Measurements from ENCODE around the gene TXNL1.

Gene TXNL1

DNA sequence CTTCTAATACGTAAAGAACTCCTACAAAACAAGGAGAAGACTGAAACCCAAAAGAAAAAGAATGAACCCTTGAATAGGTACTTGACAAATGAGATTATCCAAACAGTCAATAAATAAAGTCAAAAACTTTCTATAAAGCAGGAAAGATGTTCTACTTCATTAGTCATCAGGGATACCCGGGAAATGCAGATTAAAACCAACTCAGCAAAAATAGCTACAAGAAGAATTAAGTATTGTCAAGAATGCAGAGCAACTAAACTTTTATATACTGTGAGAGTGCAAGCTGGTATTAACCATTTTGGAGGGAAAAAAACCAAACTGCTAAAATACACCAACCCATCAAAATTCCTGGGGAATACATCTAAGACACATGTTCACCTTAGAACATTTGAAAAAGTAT lies 10.4 kb downstream of the TXNL1 start:
- no peak overlapping the region for H3K27ac ChIP-seq (replicated peaks)
- TF ChIP-seq, protein P1, sequence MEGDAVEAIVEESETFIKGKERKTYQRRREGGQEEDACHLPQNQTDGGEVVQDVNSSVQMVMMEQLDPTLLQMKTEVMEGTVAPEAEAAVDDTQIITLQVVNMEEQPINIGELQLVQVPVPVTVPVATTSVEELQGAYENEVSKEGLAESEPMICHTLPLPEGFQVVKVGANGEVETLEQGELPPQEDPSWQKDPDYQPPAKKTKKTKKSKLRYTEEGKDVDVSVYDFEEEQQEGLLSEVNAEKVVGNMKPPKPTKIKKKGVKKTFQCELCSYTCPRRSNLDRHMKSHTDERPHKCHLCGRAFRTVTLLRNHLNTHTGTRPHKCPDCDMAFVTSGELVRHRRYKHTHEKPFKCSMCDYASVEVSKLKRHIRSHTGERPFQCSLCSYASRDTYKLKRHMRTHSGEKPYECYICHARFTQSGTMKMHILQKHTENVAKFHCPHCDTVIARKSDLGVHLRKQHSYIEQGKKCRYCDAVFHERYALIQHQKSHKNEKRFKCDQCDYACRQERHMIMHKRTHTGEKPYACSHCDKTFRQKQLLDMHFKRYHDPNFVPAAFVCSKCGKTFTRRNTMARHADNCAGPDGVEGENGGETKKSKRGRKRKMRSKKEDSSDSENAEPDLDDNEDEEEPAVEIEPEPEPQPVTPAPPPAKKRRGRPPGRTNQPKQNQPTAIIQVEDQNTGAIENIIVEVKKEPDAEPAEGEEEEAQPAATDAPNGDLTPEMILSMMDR (IDR thresholded peaks at IDR 0.05; ENCODE audit: insufficient read depth, low read length), result no peak
- TF ChIP-seq POLR2AphosphoS5 (IDR thresholded peaks at IDR 0.05; ENCODE audit: low read depth) (no peak), GABPA (IDR thresholded peaks at IDR 0.05; ENCODE audit: low read depth) (no peak), SPI1 (IDR thresholded peaks at IDR 0.05; ENCODE audit: borderline replicate concordance, low read depth) (no peak)
- TF ChIP-seq, protein P2, sequence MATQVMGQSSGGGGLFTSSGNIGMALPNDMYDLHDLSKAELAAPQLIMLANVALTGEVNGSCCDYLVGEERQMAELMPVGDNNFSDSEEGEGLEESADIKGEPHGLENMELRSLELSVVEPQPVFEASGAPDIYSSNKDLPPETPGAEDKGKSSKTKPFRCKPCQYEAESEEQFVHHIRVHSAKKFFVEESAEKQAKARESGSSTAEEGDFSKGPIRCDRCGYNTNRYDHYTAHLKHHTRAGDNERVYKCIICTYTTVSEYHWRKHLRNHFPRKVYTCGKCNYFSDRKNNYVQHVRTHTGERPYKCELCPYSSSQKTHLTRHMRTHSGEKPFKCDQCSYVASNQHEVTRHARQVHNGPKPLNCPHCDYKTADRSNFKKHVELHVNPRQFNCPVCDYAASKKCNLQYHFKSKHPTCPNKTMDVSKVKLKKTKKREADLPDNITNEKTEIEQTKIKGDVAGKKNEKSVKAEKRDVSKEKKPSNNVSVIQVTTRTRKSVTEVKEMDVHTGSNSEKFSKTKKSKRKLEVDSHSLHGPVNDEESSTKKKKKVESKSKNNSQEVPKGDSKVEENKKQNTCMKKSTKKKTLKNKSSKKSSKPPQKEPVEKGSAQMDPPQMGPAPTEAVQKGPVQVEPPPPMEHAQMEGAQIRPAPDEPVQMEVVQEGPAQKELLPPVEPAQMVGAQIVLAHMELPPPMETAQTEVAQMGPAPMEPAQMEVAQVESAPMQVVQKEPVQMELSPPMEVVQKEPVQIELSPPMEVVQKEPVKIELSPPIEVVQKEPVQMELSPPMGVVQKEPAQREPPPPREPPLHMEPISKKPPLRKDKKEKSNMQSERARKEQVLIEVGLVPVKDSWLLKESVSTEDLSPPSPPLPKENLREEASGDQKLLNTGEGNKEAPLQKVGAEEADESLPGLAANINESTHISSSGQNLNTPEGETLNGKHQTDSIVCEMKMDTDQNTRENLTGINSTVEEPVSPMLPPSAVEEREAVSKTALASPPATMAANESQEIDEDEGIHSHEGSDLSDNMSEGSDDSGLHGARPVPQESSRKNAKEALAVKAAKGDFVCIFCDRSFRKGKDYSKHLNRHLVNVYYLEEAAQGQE (IDR thresholded peaks at IDR 0.05; ENCODE audit: insufficient replicate concordance, low read depth), result no peak
- no peak for DNase-seq (ENCODE audit: low read depth in 1 of 2, low spot score in 1 of 2)
- no peak overlapping the region for H3K4me3 ChIP-seq (replicated peaks; ENCODE audit: insufficient read depth, low read length)
- no peaks in the 10 kb centered on the region for H3K27me3 ChIP-seq (ENCODE audit: insufficient read depth, poor library complexity, severe bottlenecking)

DNA sequence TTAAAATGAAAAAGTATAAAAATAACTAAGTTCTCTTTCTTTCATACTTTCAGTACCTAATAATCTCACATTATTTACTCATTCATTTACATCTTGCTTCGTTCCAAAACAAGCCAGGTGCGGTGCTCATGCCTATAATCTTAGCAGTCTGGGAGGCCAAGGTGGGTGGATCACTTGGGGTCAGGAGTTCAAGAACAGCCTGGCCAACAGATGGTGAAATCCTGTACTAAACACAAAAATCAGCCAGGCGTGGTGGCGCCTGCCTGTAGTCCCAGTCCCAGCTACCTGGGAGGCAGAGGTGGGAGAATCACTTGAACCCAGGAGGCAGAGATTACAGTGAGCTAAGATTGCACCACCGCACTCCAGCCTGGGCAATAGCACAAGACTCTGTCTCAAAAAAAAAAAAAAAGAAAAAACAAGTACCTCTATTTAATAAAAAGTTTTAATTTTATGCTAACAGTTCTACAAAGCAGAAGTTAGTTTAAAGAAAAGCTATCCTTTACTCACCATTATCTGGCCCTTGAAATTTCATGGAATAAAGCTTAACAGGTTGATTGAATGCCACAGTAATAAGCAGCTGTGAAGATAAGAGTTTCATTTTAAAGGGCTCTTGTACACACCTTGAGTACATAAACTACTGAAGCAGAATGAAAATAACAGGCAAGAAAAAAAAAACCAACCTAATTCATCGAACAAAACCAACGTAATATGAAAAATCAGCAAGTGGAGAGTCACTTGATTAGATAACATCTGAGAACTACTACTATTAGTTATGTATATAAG lies 22.5 kb downstream of the TXNL1 start:
- Histone ChIP-seq H3K27me3 (ENCODE audit: insufficient read depth, poor library complexity, severe bottlenecking) (no peaks in the 10 kb centered on the region), H3K27ac (replicated peaks) (no peak overlapping the region), H3K4me3 (replicated peaks; ENCODE audit: insufficient read depth, low read length) (no peak overlapping the region)
- no peak for DNase-seq (ENCODE audit: low read depth in 1 of 2, low spot score in 1 of 2)
- TF ChIP-seq, protein P2 (IDR thresholded peaks at IDR 0.05; ENCODE audit: insufficient replicate concordance, low read depth), result no peak
- TF ChIP-seq, protein P1 (IDR thresholded peaks at IDR 0.05; ENCODE audit: insufficient read depth, low read length), result no peak
- TF ChIP-seq POLR2AphosphoS5 (IDR thresholded peaks at IDR 0.05; ENCODE audit: low read depth) (no peak), GABPA (IDR thresholded peaks at IDR 0.05; ENCODE audit: low read depth) (no peak), SPI1 (IDR thresholded peaks at IDR 0.05; ENCODE audit: borderline replicate concordance, low read depth) (no peak)

DNA sequence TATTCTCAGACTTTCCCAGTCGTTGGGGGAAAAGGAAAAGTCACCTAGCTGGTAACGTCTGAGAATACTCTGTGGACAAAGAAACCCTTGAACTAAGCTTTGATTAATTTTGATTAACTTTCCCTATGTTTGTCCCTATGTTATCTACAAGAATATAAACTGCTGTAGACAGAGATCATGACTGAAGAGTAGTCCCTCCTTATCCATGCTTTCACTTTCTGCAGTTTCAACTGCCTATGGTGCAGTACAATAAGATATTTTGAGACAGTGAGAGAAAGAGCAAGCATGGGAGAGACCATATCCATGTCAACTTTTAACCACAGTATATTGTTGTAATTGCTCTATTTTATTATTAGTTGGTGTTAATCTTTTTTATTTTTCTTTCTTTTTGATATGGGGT lies 31.8 kb downstream of the TXNL1 start:
- no peak for DNase-seq (ENCODE audit: low read depth in 1 of 2, low spot score in 1 of 2)
- no peak overlapping the region for H3K27ac ChIP-seq (replicated peaks)
- TF ChIP-seq SPI1 (IDR thresholded peaks at IDR 0.05; ENCODE audit: borderline replicate concordance, low read depth) (no peak), GABPA (IDR thresholded peaks at IDR 0.05; ENCODE audit: low read depth) (no peak), POLR2AphosphoS5 (IDR thresholded peaks at IDR 0.05; ENCODE audit: low read depth) (no peak)
- TF ChIP-seq, protein P1 (IDR thresholded peaks at IDR 0.05; ENCODE audit: insufficient read depth, low read length), result no peak
- TF ChIP-seq, protein P2 (IDR thresholded peaks at IDR 0.05; ENCODE audit: insufficient replicate concordance, low read depth), result no peak
- no peak overlapping the region for H3K4me3 ChIP-seq (replicated peaks; ENCODE audit: insufficient read depth, low read length)
- H3K27me3 ChIP-seq (ENCODE audit: insufficient read depth, poor library complexity, severe bottlenecking), result no peaks in the 10 kb centered on the region

Data from HL-60 (cell line).